GM19328 (cell line): ENCODE results near the gene HIC2.
"Not testable (repeated sequence)": the region's sequence is repeated elsewhere in the genome, so short reads cannot be mapped to it uniquely, and the experiment has no call there.

Experiments
- ATAC-seq: cut with Tn5 transposase; IDR thresholded peaks from one replicate; pipeline ENCODE4 v1.9.1; 2021; ENCODE audit warnings: mild to moderate bottlenecking, moderate library complexity; ENCODE audit not compliant: unreplicated experiment

Gene HIC2

GRCh38 chr22:21434378-21435233 is 17.4 kb downstream of the HIC2 start:
- ATAC-seq, result not testable (repeated sequence)

GRCh38 chr22:21435998-21436810 is 19.0 kb downstream of the HIC2 start:
- not testable (repeated sequence) for ATAC-seq

GRCh38 chr22:21438013-21438412 is 20.8 kb downstream of the HIC2 start:
- not testable (repeated sequence) for ATAC-seq

- ATAC-seq, result not testable (repeated sequence)
Observed at GRCh38 chr22:21440018-21440636, 23.0 kb downstream of the HIC2 start.

- not testable (repeated sequence) for ATAC-seq
Observed at GRCh38 chr22:21440676-21441075, 23.5 kb downstream of the HIC2 start.

- ATAC-seq, result not testable (repeated sequence)
Observed at GRCh38 chr22:21441170-21441569, 24.0 kb downstream of the HIC2 start.

GRCh38 chr22:21442123-21442522 is 25.0 kb downstream of the HIC2 start:
- ATAC-seq, result not testable (repeated sequence)

GRCh38 chr22:21442646-21443045 is 25.5 kb downstream of the HIC2 start:
- not testable (repeated sequence) for ATAC-seq

- ATAC-seq, result no peak
Observed at GRCh38 chr22:21443057-21443734, 26.0 kb downstream of the HIC2 start.

- ATAC-seq, result no peak
Observed at GRCh38 chr22:21443735-21444421, 26.7 kb downstream of the HIC2 start.

GRCh38 chr22:21444701-21445436 is 27.7 kb downstream of the HIC2 start:
- ATAC-seq, result no peak

GRCh38 chr22:21445437-21446127 is 28.4 kb downstream of the HIC2 start:
- ATAC-seq, result no peak

GRCh38 chr22:21446128-21446826 is 29.1 kb downstream of the HIC2 start:
- ATAC-seq, result no peak

GRCh38 chr22:21446827-21447690 is 29.9 kb downstream of the HIC2 start:
- no peak for ATAC-seq

GRCh38 chr22:21447694-21448402 is 30.7 kb downstream of the HIC2 start:
- ATAC-seq, result no peak

- ATAC-seq, result no peak
Observed at GRCh38 chr22:21448627-21449416, 31.7 kb downstream of the HIC2 start.
